NCI-H1105 treated with DMSO at 0.1 percent for 48 hours (cell line): ENCODE results near the gene ETHE1.
"Not testable (repeated sequence)": the region's sequence is repeated elsewhere in the genome, so short reads cannot be mapped to it uniquely, and the experiment has no call there.

Experiments
- DNase-seq: peaks from one replicate; lab custom pipeline; 2025; lab: John Stamatoyannopoulos, UW

ETHE1 gene

DNA sequence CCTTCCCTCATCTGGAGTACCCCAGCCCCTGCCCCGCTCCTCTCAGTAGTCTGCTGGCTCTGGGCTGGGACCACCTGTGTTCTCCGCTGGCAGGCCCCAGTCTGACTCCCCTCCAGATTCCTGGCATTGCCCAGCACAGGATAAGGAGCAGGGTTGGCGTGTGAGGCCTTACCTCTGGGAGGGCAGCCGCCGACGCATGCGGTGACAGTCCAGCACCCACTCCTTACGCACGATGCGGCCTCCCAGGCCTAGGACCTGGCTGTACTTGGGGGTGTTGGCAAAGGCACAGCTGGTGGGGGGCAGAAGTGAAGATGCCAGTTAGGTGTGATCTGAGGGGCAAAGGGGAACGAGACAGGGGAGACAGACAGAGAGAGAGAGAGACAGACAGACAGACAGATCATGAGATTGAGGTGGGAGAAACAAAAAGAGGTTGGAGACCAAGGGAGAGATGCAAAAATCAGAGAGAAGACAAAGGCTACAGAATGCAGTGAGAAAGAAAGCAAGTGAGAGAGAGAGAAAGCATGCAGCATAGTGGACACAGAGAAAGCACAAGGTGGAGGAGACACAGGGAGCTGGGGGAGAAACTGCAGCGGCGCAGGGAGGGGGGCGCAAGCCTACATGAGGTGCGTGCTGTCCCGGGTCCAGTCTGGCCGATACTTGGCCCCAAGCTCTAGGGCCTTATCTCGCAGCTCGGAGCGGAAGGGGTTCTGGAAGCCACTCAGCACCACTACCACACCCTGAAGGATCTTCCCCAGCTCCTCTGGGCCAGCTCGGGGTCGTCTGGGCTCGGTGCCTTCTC lies 24.6 kb upstream of the ETHE1 start:
- DNase-seq, result no peak

DNA sequence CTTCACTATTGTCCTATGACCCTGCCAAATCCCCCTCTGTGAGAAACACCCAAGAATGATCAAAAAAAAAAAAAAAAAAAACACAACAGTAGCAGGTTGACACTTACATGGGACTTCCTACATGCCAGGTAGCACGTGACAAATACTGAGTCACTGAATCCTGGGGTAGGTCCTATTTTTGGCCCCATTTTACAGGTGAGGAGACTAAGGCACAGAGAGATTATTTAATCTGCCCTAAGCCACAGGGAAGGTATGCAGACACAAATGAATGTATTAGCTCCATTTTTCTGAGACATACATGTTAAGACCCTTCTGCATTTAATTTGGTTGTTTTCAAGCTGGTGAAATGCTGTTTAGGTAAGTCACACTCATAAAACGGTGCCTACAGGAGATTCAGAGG lies 21.7 kb upstream of the ETHE1 start:
- DNase-seq, result no peak

DNA sequence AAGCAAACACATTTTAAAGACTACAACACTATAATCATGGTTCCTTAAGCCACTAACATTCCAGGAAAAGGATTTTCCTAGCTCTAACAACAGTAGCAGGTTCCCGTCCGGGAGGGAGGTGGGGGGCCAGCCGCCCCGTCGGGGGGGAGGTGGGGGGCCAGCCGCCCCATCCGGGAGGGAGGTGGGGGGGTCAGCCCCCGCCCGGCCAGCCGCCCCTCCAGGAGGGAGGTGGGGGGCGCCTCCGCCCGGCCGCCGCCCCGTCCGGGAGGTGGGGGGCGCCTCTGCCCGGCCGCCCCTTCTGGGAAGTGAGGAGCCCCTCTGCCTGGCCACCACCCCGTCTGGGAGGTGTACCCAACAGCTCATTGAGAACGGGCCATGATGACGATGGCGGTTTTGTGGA lies 20.9 kb upstream of the ETHE1 start:
- not testable (repeated sequence) for DNase-seq

DNA sequence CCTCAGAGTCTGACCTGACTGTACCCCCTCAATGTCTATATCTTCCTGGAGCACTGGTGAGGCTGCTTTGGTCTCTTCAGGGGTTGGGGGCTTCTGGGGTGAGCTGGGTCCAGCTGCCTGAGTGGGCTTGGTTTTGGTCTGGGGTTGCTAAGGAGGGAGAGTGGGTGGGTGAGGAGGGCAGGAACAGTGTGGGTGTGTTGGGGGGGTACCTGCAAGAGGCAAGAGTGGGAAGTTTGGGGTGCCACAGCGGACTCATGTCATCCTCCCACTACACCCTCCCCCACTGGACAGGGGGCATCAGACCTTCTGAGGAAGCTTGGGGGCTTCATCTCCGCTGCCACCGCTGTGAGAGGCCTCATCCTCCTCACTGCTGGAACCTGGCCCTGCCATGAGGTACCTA lies 19.6 kb upstream of the ETHE1 start:
- DNase-seq, result no peak

DNA sequence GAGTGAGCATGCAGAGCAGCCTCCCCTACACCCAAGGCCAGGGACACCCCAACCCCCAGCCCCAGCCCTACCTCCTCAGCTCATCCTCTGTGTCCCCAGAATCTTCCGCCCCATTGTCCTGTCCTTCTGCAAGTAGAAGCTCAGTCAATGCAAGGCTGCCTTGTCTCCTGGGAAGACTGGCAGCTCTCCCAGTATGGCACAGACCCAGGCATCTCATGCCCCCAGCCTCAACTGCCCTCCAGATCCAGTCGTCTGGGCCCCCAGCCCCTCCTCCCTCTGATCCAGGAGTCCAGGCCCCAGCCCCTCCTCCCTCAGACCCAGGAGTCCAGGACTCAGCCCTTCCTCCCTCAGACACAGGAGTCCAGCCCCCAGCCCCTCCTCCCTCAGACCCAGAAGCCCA lies 19.0 kb upstream of the ETHE1 start:
- DNase-seq, result no peak

DNA sequence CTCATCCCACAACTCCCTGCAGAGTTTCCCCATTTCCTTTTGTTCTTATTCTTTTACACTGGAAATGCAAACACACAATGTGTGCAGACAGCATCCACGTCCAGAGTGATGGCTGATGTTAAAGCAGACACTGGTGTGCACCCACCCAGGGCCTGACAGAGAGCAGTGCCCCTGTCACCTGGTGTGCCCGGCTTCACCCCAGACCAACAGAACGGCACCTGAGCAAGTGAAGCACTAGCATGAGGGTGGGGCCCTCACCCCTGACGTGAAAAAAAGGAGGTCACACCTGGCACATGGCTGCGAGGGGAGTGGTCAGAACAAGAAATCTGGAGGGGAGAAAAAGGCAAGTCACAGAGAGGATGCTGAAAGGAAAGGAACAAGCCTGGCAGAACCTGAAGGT lies 18.3 kb upstream of the ETHE1 start:
- no peak for DNase-seq

DNA sequence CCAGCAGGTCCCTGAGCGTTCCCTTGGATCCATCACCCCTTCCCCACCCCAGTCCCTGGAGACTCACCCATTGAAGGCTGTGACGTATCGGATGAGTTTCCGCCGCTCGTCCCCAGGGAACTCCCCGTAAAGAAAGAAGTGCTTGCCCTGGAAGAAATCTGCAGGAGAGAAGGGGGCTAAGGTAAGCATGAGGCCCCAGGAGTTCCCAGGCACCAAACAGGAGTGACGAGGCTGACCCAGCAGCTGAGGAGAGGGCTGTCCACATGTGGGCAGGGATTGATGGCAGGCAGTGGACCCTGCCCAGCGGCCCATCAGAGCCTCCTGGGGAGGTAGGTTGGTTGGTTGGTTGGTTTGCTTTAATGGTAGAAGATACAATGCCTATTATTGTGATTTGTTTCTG lies 17.1 kb upstream of the ETHE1 start:
- no peak for DNase-seq

DNA sequence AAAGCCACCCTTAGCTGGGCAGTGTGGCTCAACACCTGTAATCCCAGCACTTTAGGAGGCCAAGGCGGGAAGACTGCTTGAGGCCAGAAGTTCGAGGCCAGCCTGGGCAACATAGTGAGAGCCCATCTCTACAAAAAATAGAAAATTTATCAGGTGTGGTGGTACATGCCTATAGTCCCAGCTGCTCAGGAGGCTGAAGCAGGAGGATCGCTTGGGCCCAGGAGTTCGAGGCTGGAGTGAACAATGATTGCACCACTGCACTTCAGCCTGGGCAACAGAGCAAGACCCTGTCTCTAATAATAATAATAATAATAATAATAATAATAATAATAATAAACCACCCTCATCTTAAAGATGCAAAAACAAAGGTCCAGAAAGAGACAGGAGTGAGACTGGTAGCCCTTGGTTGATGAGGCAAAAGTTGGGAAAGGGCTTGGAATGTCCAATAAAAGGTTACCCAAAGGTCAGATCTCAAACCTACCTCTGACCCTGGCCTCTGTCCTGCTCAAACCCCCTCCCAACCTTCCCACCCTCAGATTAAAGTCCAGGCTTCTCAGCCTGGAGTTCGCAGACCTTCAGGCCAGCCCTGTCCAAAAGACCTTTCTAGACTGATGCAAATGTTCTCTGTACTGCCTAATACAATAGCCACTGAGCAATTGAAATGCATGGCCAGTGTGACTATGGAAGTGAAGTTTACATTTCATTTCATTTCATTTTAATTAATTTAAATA lies 15.1 kb upstream of the ETHE1 start:
- no peak for DNase-seq

DNA sequence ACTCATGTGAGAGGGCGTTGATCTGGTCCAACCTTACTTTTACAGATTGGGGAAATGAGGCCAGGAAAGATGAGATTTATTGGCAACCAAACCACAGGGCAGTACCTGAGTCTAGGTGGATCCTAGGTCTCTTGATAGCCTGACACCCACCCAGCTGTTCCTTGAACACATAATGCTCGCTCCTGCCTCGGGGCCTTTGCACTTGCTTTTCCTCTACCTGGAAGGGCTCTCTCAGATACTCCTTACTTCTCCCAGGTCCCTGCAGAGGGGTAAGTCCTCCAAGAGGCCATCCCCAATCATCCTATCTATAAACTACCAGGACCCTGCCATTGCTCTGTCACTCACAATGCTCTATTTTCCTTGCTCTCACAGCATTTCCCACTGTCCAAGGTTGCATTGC lies 13.4 kb upstream of the ETHE1 start:
- DNase-seq, result no peak

DNA sequence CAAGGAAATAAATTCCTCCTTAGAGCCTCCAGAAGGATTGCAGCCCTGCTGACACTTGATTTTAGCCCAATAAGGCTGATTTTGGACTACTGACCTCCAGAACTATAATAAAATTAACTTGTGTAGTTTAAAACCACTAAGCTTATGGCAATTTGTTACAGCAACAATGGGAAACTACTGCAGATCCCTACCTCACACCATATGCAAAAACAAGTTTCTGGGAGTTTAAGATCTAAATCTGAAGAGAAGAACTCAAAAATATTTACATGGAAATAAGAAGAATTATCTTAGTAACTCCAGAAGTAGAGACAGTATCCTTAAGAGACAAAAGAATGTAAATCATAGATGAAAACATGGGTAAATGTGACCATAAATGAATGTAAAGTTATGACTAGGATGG lies 11.9 kb upstream of the ETHE1 start:
- no peak for DNase-seq

DNA sequence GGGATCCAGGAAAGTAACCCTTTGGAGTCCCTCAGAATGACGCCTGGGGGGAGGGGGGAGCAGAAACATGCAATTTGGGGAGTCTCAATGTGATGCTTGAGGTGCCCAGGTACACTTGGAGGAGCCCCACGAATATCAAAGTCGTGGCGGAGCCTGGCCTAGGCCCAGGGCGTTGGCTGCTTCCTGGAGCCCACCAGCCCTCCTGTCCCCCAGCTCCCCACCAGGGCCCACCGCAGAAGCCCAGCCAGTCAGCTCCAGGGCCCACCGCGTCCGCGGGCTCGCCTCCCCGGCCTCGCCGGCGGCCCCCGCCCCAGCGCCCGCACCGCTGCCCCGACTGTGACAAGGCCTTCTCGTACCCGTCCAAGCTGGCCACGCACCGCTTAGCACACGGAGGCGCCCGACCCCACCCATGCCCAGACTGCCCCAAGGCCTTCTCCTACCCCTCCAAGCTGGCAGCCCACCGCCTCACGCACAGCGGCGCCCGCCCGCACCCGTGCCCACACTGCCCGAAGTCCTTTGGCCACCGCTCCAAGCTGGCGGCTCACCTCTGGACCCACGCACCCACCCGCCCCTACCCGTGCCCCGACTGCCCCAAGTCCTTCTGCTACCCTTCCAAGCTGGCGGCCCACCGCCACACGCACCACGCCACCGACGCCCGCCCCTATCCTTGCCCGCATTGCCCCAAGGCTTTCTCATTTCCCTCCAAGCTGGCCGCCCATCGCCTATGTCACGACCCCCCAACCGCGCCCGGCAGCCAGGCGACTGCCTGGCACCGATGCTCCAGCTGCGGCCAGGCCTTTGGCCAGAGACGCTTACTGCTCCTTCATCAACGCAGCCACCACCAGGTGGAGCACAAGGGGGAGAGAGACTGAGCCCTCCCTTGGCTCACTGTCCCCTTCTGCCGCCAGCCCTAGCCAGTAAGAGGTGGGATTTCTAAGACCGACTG lies 8.1 kb upstream of the ETHE1 start:
- no peak for DNase-seq

DNA sequence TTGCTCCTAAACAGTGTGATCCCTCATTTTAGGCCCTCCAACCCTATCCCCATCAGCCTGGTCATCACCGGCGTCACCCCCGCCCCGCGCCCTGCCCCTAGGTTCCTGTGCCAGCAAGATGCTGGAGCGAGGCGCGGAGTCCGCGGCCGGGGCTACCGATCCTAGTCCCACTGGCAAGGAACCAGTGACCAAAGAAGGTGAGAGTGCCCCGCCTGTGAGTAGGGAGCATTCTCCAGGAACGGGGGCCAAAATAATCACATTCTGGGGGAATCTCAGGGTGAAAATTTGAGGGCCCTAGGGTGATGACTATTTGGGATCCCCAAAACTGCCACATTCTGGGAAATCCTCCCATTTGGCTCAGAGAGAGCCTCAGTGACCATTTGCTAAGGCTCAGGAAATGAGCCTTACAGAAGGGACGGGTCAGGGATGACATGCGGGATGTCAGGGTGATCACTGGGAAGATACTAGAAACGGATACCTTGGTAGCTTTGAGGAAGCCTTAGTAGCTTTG lies 7.4 kb upstream of the ETHE1 start:
- DNase-seq, result no peak

DNA sequence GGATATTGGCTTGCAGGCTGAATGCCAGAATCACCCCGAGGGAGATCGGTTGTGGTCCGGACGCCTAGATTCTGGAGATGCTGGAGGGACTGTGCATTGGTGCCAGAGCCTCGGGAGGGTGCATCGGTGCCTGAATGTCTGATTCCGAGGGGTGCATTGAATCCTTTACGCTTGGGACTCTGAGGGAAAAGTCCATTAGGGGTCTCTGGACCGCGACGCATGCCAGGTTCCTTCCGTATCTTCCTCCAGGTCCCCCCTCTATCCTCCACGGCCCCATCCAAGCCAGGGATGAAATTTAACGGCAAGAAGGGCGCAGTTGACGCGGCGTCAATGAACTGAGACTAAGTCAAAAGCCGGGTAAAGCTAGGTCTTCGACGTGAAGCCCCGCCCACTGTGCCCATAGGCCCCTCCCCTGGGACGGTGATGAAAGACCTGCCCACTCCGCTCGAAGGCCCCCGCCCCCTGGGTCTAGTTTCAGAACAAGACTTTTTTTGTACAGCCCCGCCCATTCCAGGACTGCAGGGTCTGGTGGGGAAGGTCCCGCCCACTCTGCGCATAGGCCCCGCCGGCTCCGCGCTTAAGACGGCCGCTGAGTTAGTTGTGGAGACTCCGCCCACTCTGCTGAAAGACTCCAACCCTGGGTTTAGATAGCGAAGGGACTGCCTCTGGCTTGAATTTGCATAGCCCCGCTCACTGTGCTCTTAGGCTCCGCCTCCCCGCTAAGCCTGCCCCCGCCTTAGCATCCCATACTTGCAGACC lies 6.7 kb upstream of the ETHE1 start:
- peak; percentile 99 for DNase-seq

DNA sequence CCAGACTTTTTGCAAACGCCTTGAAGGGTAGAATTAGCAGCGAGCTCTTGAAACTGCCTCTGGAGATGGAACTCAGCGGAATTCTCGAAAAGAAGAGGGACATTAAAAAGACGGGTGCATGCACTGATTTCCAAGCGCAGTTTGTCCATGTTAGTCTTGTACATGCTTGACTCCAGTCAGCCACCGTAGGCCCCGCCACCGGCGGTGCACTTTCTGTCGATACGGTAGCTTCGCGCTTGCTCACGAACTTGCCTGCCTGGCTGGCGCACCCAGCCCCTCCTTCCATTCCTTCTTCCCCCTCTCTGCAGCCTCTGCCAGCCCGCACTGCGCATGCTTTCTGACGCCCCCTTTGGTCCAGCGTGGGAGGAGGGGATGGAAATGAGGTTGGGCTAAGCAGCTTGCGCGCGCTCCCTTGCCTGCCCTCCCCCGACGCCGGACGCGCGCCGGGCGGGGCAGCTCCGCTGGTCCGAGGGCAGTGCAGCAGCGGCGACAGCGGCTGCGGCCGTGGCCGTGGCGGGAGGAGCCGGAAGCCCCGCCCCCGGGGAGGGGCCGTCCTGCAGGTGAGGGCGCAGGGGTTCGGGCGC lies 6.1 kb upstream of the ETHE1 start, which contains the start of gene ZNF575:
Gene ZNF575 (plus strand): TSS at position 227 of the 584 bp plus-strand sequence. CDS start 1,235 bp downstream, outside the sequence.
- DNase-seq, result peak; percentile 93

DNA sequence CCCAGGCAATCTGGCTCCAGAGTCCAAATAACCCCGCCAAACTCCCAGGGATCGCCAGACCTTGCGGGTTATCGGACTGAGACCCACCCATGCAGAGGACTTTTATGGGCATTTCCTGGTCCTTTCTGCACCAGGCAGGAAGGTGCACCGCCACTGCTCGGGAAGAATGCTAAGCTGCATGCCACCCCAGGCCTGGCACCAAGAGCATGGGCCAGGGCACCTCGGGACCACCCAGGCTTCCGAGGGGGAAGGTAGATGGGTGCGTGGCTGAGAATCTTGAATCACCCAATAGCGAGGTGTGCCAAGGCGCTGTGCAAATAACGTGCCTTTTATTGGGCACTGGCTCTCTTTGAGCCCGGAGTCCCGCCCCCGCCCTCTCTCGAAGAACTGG lies 5.6 kb upstream of the ETHE1 start:
- DNase-seq, result peak; percentile 76

DNA sequence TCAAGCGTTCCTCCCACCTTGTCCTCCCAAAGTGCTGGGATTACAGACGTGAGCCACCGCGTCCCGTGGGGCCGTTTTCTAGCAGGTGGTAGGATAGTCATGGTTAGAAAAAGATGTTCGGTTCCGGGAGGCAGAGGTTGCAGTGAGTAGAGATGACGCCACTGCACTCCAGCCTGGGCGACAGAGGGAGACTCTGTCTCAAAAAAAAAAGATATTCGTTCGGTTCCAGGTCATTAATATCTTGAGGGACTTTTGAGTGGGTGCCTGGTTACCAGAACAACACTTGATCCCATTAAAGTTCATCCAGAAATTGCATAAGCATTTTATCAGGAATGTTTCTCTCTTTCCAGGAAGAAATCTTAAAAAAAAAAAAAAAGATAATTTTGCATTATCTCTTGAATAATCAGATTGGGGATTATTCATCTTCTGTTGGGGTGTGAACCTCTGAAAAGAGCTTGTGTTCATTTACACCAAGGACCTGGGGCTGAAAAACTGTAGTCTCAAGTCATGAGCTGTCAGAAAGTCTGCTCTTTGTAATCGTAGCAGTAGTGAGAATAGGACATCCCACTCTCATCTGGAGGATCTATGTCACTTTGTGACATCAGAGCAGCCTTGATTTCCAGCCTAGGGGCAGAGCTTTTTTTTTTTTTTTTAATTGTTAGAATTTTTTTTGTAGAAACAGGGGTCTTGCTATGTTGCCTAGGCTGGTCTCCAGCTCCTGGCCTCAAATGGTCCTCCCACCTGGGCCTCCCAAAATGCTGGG lies 1.0 kb upstream of the ETHE1 start:
- DNase-seq, result peak; percentile 61

DNA sequence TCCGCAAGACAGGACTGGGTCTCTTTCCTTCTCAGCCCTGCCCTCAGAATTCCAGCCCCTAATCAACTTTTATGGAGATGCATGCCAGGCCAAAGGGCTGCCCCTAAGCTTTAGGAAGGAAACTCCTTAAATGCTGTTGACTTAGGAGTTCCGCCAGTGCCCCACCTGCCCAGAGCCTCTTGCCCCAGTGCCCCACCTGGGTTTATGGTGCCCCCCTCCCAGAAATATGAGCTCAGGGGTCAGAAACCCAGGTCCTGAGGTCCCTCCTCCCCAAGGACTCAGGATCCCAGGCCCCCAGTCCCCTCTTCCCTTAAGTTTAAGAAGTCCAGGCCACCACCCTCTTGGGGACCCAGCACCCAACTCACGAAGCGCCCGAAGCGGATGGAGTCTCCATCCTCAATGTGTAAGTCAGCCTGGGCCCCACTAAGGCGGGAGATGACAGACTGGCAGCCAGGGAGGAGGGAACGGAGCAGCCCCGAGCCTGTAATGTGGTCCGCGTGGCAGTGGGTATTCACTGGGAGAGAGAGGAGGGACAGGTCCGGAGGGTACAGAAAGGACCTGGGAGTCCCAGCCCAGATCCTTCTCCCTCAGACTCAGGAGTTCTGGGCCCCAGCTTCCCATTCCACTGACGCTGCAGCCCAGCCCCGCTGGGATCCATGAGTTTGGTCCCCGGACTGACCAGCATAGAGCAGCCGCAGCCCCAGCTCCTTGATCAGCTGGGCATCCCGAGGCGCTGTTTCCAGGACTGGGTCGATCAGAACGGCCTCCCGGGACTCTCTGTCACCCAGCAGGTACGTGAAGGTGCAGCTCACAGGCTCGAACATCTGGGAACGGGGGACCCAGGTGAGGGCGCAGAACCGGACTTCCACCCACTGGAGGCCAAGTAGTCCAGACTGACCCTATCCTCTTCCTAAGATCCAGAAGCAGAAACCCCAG lies 897 bp downstream of the ETHE1 start:
- DNase-seq, result no peak

DNA sequence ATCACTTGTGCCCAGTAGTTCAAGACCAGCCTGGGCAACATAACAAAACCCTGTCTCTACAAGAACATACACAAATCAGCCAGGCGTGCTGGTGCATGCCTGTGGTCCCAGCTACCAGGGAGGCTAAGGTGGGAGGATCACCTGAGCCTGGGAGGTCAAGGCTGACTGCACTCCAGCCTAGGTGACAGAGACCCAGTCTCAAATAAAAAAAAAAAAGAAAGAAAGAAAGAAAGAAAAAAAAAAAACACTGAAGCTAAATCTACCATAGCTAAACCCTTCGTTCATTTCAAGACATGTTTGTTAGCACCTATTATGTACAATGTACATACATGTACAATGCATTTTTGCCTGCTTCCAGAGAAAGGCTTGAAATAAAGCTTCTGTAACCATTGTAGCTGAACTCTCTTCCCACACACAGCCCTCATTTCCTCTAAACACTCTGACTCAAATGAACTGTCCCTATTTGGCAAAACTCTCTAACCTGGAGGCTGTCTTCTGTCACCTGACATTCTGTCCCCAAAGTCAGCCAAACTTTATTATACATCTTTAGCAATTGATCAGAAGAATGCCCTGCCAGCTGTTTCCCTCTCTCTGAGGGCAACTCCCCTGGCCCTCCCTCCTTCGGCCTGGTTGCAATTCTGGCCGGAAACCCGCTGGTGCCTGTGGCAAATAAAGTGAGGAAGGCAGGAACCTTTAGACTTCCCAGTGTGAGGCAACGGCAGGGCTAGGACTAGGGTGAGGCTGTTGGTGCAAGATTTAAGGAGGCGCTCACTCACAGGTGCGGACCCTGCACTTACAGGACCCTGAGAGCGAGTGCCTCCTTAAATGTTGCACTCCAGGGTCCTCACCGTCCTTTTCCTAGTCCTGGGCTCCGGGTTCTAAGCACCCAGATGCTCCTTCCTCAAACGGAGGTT lies 1.8 kb downstream of the ETHE1 start:
- no peak for DNase-seq
